Prostate gland (tissue), 2 donors: ENCODE results near the gene RXRA. TPM values are rescaled to one million over a fixed set of nuclear protein-coding genes. Genes with fewer than 3 reads are reported as not detected.

Experiments used
- DNase-seq: peaks from one replicate; pipeline ENCODE4 v3.0.0-alpha.2; 2019; ENCODE audit warnings: low spot score
- H3K27ac ChIP-seq, 2 donors: fragments of 200-600 bp; sonication (generic); 2 replicates each; pipeline ENCODE4 v1.5.1; 2017 to 2019
- H3K27me3 ChIP-seq: fragments of 200-600 bp; sonication (generic); replicated peaks from 2 replicates; pipeline ENCODE4 v1.5.1; 2019; ENCODE audit not compliant: insufficient read depth
- H3K36me3 ChIP-seq, 2 donors: fragments of 200-600 bp; sonication (generic); 1 replicate in 1 of 2; 2 replicates in 1 of 2; pipeline versions ENCODE4 v1.5.1 to v1.8.1; 2017 to 2019
- H3K4me1 ChIP-seq: fragments of 200-600 bp; sonication (generic); replicated peaks from 2 replicates; pipeline ENCODE4 v1.5.1; 2019
- H3K4me3 ChIP-seq, 2 donors: fragments of 200-600 bp; sonication (generic); 2 replicates each; pipeline ENCODE4 v1.5.1; 2017 to 2019
- H3K9me3 ChIP-seq: fragments of 200-600 bp; sonication (generic); 2 replicates; pipeline ENCODE4 v1.5.1; 2017
- POLR2A ChIP-seq: fragments of 450-650 bp; IDR thresholded peaks from one replicate; pipeline ENCODE4 v1.6.1; 2016; ENCODE audit warnings: antibody characterized with exemption, mild to moderate bottlenecking
- POLR2AphosphoS5 ChIP-seq: sonication (generic); formaldehyde crosslinking; IDR thresholded peaks from one replicate; pipeline ENCODE4 v1.6.1; 2017; ENCODE audit warnings: antibody characterized with exemption
- WGBS: methylation state at CpG from one replicate; pipeline ENCODE4 v1.1.5; 2018; 5-methylcytosine and 5-hydroxymethylcytosine counted together
- intact Hi-C: fragments of 100-400 bp; cut with DNase I; formaldehyde crosslinking; loops from one replicate; pipeline ENCODE4 v1.14.2; 2022
- total RNA-seq, 2 donors: library from RNA; depleted of rRNA; stranded (reverse); fragments of >200 nt; gene quantifications; one replicate each; pipeline ENCODE4 v1.1.0, GENCODE V29; 2016
- TF ChIP-seq, protein P1 (sequence below), 4 experiments: fragments of 200-600 bp in 2 of 4; fragments of 450-650 bp in 2 of 4; sonication (generic) in 2 of 4; IDR thresholded peaks; 1 replicate in 3 of 4; 2 replicates in 1 of 4; pipeline ENCODE4 v1.5.1; 2016 to 2019; ENCODE audit warnings: antibody characterized with exemption in 4 of 4, mild to moderate bottlenecking in 2 of 4, moderate library complexity in 2 of 4

The RXRA gene
- total RNA-seq, 2 donors from 2014 or later: 69.5 to 84.1 TPM

DNA sequence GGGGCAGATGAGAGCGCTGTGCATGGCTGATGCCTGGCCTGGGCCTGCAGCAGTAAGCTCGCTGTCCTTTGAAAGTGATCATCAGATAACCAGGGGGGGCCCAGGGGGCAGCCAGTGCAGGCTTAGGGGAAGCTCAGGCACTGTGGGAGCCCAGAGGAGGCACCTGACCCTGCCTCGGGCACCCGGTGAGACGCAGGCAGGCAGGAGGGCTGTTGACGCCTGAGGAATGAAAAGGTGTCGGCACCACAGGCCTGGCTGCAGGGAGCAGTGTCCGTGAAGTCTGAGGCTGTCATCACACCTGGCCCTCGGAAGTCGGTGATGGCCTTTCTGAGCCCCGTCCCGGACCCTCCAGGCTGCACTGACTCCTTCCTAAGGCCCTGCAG is 84.6 kb downstream of the RXRA start:
- no peaks in the 10 kb centered on the region for H3K36me3 ChIP-seq
- intact Hi-C loops: no loop called here

DNA sequence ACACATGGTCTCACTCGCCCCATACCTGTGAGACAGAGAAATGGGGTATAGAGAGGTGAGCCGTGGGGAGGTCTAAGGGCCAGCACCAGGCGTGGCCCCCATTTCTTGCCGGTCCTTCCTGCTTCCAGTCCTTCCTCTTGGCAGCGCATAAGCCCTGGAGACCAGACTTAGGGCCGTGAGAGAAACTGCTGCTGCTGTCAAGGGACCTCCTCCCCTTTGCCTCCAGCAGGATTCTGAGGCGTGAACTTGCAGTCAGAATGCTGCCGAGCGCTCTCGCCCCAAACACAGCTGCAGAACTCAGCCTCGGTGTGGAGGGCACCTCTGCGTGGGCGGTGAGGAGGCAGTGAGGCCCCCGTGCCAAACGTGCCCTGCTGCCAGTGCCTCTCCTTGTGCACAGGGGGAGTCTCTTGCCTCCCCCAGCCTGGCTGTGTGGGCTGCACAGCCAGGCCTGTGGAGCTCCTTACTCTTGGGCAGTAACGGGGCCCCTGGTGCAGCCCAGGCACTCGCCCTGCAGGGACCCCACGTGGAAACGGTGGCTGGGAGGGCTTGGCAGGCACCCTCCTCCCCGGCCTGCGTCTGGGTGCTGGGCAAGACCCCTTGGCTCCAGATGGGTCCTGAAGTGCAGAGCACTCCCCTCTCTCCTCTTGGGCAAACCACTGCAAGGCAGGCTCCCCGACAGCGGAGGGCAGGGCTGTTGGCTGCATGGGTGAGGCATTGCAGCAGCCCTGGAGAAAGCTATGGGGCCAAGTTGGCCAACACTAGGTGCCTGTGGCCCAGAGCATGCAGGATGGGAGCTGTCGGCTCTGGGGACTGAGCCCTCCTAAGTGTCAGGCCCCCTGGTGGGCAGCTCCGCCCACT is 85.4 kb downstream of the RXRA start:
- H3K4me1 ChIP-seq: peaks cover 49% of the 10 kb centered on the region
- H3K36me3 ChIP-seq: peaks cover 0 to 1% of the 10 kb centered on the region in 2 donors
- H3K9me3 ChIP-seq: no peaks in the 10 kb centered on the region
- 34% methylated on average over 23 of the region's 25 CpGs for WGBS
- no peak for DNase-seq
- intact Hi-C loops: no loop called here
- H3K4me3 ChIP-seq: no peak overlapping the region
- H3K27ac ChIP-seq: peak overlapping the region in 1 of 2 donors; percentile 20
- TF ChIP-seq POLR2AphosphoS5: no peak
- no peak for TF ChIP-seq POLR2A
- TF ChIP-seq, protein P1, sequence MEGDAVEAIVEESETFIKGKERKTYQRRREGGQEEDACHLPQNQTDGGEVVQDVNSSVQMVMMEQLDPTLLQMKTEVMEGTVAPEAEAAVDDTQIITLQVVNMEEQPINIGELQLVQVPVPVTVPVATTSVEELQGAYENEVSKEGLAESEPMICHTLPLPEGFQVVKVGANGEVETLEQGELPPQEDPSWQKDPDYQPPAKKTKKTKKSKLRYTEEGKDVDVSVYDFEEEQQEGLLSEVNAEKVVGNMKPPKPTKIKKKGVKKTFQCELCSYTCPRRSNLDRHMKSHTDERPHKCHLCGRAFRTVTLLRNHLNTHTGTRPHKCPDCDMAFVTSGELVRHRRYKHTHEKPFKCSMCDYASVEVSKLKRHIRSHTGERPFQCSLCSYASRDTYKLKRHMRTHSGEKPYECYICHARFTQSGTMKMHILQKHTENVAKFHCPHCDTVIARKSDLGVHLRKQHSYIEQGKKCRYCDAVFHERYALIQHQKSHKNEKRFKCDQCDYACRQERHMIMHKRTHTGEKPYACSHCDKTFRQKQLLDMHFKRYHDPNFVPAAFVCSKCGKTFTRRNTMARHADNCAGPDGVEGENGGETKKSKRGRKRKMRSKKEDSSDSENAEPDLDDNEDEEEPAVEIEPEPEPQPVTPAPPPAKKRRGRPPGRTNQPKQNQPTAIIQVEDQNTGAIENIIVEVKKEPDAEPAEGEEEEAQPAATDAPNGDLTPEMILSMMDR (IDR thresholded peaks at IDR 0.05): no peak
- no peaks in the 10 kb centered on the region for H3K27me3 ChIP-seq

More for the DNA sequence above, 84.6 kb downstream of the RXRA start:
- WGBS: 88% methylated on average over 12 of the region's 12 CpGs
- no peaks in the 10 kb centered on the region for H3K27me3 ChIP-seq
- peaks cover 53% of the 10 kb centered on the region for H3K4me1 ChIP-seq
- H3K27ac ChIP-seq: no peak overlapping the region
- H3K9me3 ChIP-seq: no peaks in the 10 kb centered on the region
- no peak overlapping the region for H3K4me3 ChIP-seq
- no peak for DNase-seq
- TF ChIP-seq, protein P1 (IDR thresholded peaks at IDR 0.05): no peak
- TF ChIP-seq POLR2AphosphoS5 (no peak), POLR2A (no peak)

DNA sequence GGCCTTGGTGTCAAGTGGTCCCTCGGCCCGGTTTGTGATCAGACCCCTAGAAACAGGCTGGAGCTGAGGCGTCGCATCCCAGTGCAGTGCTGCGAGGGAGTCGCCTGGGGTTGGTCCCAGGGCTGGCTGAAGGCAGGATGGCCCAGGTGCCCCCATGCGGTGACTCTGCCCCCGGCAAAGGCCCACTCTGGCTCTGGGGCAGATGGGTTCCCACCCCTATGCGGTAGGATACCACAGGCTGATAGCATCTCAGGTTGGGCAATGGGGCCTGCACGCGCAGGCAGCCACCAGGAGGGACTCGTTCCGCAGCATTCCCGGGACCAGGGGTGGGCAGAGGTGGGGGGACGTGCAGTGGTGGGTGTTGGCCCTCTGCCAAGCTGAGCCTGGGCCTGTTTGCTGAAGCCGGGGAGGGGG is 86.0 kb downstream of the RXRA start:
- H3K27ac ChIP-seq: peak overlapping the region in 1 of 2 donors; percentile 20
- H3K9me3 ChIP-seq: no peaks in the 10 kb centered on the region
- WGBS: 53% methylated on average over 15 of the region's 16 CpGs
- peaks cover 44% of the 10 kb centered on the region for H3K4me1 ChIP-seq
- peaks cover 0 to 8% of the 10 kb centered on the region in 2 donors for H3K36me3 ChIP-seq
- peak; percentile 39 for TF ChIP-seq POLR2AphosphoS5
- TF ChIP-seq, protein P1 (IDR thresholded peaks at IDR 0.05): no peak
- no peak for TF ChIP-seq POLR2A
- H3K4me3 ChIP-seq: no peak overlapping the region
- no peaks in the 10 kb centered on the region for H3K27me3 ChIP-seq
- DNase-seq: no peak
- intact Hi-C loops: no loop called here

DNA sequence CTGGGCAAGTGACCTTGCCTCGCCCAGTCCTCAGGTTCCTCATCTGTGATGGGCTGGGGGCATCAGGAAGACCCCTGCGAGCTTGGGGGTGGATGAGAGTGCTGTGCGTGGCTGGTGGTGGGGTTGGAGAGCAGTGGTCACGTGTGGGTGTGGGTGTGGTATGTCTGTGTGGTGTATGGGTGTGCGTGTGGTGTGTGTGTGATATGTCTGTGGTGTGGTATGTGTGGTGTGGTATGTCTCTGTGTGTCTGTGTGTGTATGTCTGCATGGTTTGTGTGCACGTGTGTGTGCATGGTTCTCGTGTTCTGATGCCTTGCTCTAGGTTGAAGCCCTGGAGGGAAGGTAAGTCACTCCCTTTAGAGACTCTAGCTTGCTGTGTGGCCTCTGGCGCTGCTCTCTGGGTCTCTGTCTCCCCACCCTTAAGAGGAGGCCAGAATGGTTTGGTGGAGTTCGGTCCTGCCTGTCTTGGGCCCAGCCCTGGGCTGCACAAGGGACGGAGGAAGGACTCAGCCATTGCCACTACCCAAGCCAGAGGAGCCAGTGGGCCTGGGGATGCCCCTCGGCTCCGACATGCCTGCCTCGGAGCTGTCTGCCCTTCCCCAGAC is 87.0 kb downstream of the RXRA start:
- no peak for DNase-seq
- peak overlapping the region; percentile 57 to 63 for H3K27ac ChIP-seq
- WGBS: 75% methylated on average over 13 of the region's 13 CpGs
- peaks cover 37% of the 10 kb centered on the region for H3K4me1 ChIP-seq
- no peaks in the 10 kb centered on the region for H3K27me3 ChIP-seq
- no peaks in the 10 kb centered on the region for H3K9me3 ChIP-seq
- no peak overlapping the region for H3K4me3 ChIP-seq
- TF ChIP-seq POLR2AphosphoS5: no peak
- TF ChIP-seq, protein P1 (IDR thresholded peaks at IDR 0.05): no peak
- TF ChIP-seq POLR2A: no peak
- peaks cover 0 to 16% of the 10 kb centered on the region in 2 donors for H3K36me3 ChIP-seq
- intact Hi-C loops: no loop called here
